Lower leg skin (tissue), 4 donors: ENCODE results near the gene PAK5. TPM values are rescaled to one million over a fixed set of nuclear protein-coding genes. Genes with fewer than 3 reads are reported as not detected.

Source experiments
- DNase-seq, 2 donors: peaks; one replicate each; pipeline ENCODE4 v3.0.0-alpha.2; 2019; ENCODE audit warnings: low spot score in 2 of 2
- H3K4me3 ChIP-seq: fragments of 200-600 bp; sonication (generic); 2 replicates; pipeline ENCODE4 v1.5.1; 2017; ENCODE audit warnings: mild to moderate bottlenecking, low read depth; ENCODE audit not compliant: poor library complexity, severe bottlenecking
- CTCF ChIP-seq, 3 donors: fragments of 450-650 bp; IDR thresholded peaks; one replicate each; pipeline ENCODE4 v1.5.1; 2016; ENCODE audit warnings: antibody characterized with exemption in 3 of 3, mild to moderate bottlenecking in 3 of 3, moderate library complexity in 2 of 3
- POLR2A ChIP-seq, 2 donors: fragments of 450-650 bp; IDR thresholded peaks; one replicate each; pipeline ENCODE4 v1.6.1; 2016 to 2017; ENCODE audit warnings: antibody characterized with exemption in 2 of 2, mild to moderate bottlenecking in 1 of 2, moderate library complexity in 1 of 2
- WGBS, 2 donors: methylation state at CpG; one replicate each; pipeline ENCODE4 v1.1.5; 2018; 5-methylcytosine and 5-hydroxymethylcytosine counted together
- intact Hi-C: fragments of 100-400 bp; cut with DNase I; formaldehyde crosslinking; loops from one replicate; pipeline ENCODE4 v1.15.0; 2023; ENCODE audit warnings: low total_unique reads
- total RNA-seq, 4 donors: library from RNA; depleted of rRNA; stranded (reverse); fragments of >200 nt; gene quantifications; one replicate each; pipeline ENCODE4 v1.1.0, GENCODE V29; 2016

PAK5 gene
- total RNA-seq, 4 donors from 2014 or later: 0.08 to 0.46 (median 0.18) TPM

GRCh38 chr20:9572670-9573069, 266.2 kb downstream of the PAK5 start:
- intact Hi-C loops: no loop called here
- DNase-seq: no peak
- TF ChIP-seq CTCF (IDR thresholded peaks at IDR 0.05) (no peak), POLR2A (IDR thresholded peaks at IDR 0.05) (no peak)
- WGBS, 2 donors: 7 to 15% methylated on average over 2 of the region's 2 CpGs
- no peak overlapping the region for H3K4me3 ChIP-seq

- WGBS, 2 donors: 60 to 67% methylated on average over 3 of the region's 3 CpGs
- TF ChIP-seq CTCF (IDR thresholded peaks at IDR 0.05) (no peak), POLR2A (IDR thresholded peaks at IDR 0.05) (no peak)
- intact Hi-C loops: no loop called here
- DNase-seq: no peak
- no peak overlapping the region for H3K4me3 ChIP-seq
Observed at GRCh38 chr20:9571783-9572182, 267.1 kb downstream of the PAK5 start.

GRCh38 chr20:9570612-9571011, 268.3 kb downstream of the PAK5 start:
- TF ChIP-seq POLR2A (IDR thresholded peaks at IDR 0.05) (no peak), CTCF (IDR thresholded peaks at IDR 0.05) (no peak)
- DNase-seq: no peak
- no peak overlapping the region for H3K4me3 ChIP-seq
- WGBS, 2 donors: 76 to 88% methylated on average over 2 of the region's 2 CpGs
- intact Hi-C loops: no loop called here

- no peak overlapping the region for H3K4me3 ChIP-seq
- no peak for TF ChIP-seq CTCF (IDR thresholded peaks at IDR 0.05)
- TF ChIP-seq POLR2A (IDR thresholded peaks at IDR 0.05): no peak
- intact Hi-C loops: no loop called here
- 70 to 82% methylated on average over 1 of the region's 1 CpG for WGBS, 2 donors
- no peak for DNase-seq
Observed at GRCh38 chr20:9566977-9567376, 271.9 kb downstream of the PAK5 start.

- WGBS, 2 donors: 85 to 86% methylated on average over 16 to 19 of the region's 20 CpGs
- intact Hi-C loops: no loop called here
- TF ChIP-seq POLR2A (IDR thresholded peaks at IDR 0.05) (no peak), CTCF (IDR thresholded peaks at IDR 0.05) (no peak)
- H3K4me3 ChIP-seq: no peak overlapping the region
- no peak for DNase-seq
Observed at GRCh38 chr20:9565910-9566550, 272.8 kb downstream of the PAK5 start.

- WGBS, 2 donors: 92 to 93% methylated on average over 4 of the region's 4 CpGs
- no peak overlapping the region for H3K4me3 ChIP-seq
- TF ChIP-seq CTCF (IDR thresholded peaks at IDR 0.05) (no peak), POLR2A (IDR thresholded peaks at IDR 0.05) (no peak)
- no peak for DNase-seq
- intact Hi-C loops: no loop called here
Observed at GRCh38 chr20:9557411-9557810, 281.5 kb downstream of the PAK5 start.
